Adrenal gland (tissue), 5 donors: Measurements from ENCODE around the gene REM2.

Experiments used
- POLR2A ChIP-seq, 2 donors: fragments of 450-650 bp; IDR thresholded peaks; one replicate each; pipeline ENCODE4 v1.6.1; 2017; ENCODE audit warnings: antibody characterized with exemption in 2 of 2, mild to moderate bottlenecking in 2 of 2, moderate library complexity in 1 of 2
- TF ChIP-seq, protein P1 (sequence below), 6 experiments: fragments of 450-650 bp in 4 of 6; fragments of 200-600 bp in 2 of 6; sonication (generic) in 1 of 6; IDR thresholded peaks; 1 replicate in 5 of 6; 2 replicates in 1 of 6; pipeline versions ENCODE4 v1.5.1 to v1.8.0; 2016 to 2021; ENCODE audit warnings: antibody characterized with exemption in 6 of 6, mild to moderate bottlenecking in 2 of 6, moderate library complexity in 1 of 6
- donor health status: DM: no; HTN: no; CAD: no.

DNA sequence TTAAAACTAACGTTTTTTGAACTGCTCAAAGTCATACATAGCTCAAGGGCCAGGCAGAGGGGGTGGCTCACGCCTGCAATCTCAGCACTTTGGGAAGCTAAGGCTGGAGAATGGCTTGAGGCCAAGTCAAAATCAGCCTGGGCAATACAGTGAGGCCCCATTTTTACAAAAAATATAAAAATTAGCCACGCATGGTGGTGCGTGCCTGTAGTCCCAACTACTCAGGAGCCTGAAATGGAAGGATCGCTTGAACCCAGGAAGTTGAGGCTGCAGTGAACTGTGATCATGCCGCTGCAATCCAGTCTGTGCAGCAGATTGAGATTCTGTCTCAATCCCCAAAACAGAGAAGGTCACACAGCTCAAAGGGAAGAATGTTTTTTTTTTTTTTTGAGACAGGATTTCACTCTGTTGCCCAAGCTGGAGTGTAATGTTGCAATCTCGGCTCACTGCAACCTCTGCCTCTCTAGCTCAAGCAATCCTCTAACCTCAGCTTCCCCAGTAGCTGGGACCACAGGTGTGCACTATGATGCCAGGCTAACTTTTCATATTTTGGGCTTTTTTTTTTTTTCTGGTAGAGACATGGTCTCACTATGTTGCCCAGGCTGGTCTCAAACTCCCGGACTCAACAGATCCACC lies 33.0 kb downstream of the REM2 start:
- TF ChIP-seq, protein P1, sequence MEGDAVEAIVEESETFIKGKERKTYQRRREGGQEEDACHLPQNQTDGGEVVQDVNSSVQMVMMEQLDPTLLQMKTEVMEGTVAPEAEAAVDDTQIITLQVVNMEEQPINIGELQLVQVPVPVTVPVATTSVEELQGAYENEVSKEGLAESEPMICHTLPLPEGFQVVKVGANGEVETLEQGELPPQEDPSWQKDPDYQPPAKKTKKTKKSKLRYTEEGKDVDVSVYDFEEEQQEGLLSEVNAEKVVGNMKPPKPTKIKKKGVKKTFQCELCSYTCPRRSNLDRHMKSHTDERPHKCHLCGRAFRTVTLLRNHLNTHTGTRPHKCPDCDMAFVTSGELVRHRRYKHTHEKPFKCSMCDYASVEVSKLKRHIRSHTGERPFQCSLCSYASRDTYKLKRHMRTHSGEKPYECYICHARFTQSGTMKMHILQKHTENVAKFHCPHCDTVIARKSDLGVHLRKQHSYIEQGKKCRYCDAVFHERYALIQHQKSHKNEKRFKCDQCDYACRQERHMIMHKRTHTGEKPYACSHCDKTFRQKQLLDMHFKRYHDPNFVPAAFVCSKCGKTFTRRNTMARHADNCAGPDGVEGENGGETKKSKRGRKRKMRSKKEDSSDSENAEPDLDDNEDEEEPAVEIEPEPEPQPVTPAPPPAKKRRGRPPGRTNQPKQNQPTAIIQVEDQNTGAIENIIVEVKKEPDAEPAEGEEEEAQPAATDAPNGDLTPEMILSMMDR (IDR thresholded peaks at IDR 0.05) = no peak
- TF ChIP-seq POLR2A (IDR thresholded peaks at IDR 0.05) = no peak
